LNCAP (cell line): ENCODE results near the gene C16orf54.

ENCODE experiments used
- CTCF ChIP-seq: fragments of 450-650 bp; IDR thresholded peaks from 2 replicates; pipeline ENCODE4 v1.5.1; 2017; ENCODE audit warnings: mild to moderate bottlenecking

C16orf54 gene

GRCh38 chr16:29757950-29758466, 12.2 kb upstream of the C16orf54 start:
- no peak for TF ChIP-seq CTCF

GRCh38 chr16:29756654-29757053, 10.9 kb upstream of the C16orf54 start:
- no peak for TF ChIP-seq CTCF

- no peak for TF ChIP-seq CTCF
These were observed 7.7 kb upstream of the C16orf54 start for GRCh38 chr16:29753516-29753915.

GRCh38 chr16:29747947-29748759, 2.4 kb upstream of the C16orf54 start:
- TF ChIP-seq CTCF = no peak

- TF ChIP-seq CTCF = no peak
These were observed 503 bp downstream of the C16orf54 start for GRCh38 chr16:29745121-29745852.

- TF ChIP-seq CTCF = no peak
These were observed 1.2 kb downstream of the C16orf54 start for GRCh38 chr16:29744541-29745101.

- no peak for TF ChIP-seq CTCF
These were observed 1.8 kb downstream of the C16orf54 start for GRCh38 chr16:29743827-29744531.
